Fibroblast of skin of left biceps (primary cell): ENCODE data around the gene PRRG2.
A peak's percentile ranks its signal among the peaks of the same experiment; 100 is the strongest.

Experiments used
- DNase-seq, 2 experiments: peaks; one replicate each; pipeline ENCODE4 v3.0.0-alpha.2; 2013; ENCODE audit warnings: low read depth in 2 of 2

PRRG2 gene

DNA sequence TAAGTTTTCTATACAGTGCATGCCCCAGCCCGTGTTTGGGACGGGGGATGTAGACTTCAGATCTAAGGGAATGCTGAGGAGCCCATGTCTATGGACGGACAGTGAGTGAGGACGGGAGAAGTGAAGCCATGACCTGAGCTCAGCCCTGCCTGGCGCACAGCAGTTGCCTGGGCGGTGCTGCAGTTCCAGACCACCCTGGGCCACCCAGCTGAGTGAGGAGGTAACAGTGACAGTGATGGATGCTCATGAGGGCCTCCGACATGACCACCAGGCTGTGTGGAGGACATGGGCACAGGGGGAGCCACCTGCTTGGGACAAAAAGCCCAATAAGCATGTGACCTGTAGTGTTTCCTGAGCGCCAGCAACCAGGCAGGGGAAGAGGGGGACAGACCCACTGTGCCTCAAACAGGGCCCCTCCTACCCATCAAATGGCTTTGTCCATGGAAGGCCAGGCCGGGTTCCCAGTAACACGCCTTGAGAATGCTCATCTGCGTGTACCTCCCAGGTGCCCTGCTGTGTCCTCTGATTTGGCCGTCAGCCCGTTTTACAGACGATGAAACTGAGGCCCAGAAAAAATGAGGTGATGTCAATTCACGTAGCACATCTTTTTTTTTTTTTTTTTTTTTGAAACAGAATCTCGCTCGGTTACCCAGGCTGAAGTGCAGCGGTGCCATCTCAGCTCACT is 23.3 kb upstream of the PRRG2 start:
- DNase-seq: no peak

DNA sequence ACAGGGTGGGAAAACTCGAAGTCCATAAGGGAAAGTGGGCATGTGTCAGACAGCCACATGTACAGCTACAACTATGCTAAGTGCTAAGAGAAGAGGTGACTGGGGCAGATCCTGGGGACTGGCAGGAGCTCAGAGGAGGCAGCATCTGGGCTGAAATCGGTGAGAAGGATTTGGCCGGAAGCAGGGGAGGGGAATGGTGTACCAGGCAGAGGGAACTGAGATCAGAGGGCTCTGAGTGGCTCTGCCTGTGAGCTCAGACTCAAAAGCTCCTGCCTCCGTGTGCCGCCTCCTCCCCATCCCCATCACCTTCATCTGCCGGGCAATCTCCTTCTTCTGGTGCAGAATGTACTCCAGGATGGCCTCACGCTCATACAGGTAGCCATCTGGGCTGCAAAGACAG is 22.5 kb upstream of the PRRG2 start:
- no peak for DNase-seq

DNA sequence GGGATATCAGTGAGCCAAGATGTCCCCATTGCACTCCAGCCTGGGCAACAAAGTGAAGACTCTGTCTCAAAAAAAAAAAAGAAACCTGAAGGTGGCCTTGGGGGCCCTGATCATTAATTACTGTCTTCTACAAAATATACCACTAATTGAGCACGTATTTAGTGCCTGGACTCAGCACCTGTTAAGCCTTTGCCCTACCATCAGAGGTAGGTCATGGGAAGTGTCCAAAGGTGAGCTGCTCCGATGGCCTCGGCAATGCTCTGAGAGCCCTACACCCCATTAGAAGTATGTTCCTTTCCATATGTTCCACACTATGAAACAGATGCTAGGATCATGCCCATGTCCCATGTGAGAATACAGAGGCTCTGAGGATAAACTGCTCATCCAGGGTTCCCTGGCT is 21.7 kb upstream of the PRRG2 start:
- DNase-seq: no peak

DNA sequence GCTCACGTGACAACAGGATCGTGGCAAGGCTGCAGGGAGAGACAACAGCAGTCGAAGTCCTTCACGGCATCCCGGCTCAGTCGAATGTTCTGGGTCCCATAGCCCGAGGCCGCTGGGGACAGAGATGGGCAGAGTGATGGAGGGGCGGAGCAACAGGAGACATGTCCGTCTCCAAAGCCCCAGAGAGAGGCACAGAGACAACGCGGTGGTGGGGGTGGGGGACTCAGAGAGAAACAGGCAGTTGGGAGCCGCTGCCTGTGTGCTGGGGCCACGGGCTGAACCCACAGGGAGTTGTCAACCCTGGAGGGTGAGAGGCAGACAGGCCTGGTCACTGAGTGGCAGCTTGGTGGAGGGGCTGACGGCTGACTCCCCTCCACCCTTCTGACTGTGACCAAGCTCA is 21.2 kb upstream of the PRRG2 start:
- no peak for DNase-seq

DNA sequence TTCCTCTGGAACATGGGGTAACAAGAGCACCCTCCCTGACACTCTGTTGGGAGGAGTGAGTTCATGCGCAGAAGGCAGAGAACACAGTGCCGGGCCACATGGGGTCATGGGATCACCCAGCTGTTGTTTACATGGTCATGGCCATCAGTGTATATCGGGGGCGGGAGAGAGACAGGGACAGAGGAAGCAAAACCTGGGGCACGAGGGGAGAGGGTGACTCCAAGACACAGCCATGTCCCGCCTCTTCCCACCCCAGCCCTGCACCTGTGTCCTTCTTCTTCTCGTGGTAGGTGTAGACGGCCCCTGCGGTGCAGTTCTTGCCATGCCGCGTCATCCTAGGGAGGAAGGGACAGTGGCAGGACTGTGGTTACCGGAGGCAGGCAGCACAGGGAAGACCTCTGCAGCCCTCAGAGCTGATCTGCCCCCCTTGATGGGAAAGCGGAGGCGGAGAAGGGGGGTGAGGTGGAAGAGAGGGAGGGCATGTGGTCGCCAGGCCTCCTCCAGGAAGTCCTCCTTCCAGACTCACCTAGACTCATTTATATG is 20.7 kb upstream of the PRRG2 start:
- no peak for DNase-seq

DNA sequence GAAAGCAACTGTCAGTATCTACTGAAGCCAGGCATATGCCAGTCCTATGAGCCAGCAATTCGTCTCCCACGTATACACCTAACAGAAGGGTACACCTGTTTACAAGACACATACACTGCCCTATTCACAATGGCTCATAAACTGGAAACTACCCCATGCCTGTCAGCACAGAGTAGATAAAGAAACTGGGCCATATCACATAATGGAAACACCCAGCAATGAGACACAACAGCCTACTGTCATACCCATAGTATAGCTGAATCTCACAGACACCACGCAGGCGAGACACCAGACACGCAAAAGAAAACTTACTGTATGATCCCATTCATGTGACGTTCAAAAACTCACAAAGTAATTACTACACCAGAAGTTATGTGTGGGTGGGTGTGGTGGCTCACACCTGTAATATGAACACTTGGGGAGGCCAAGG is 16.5 kb upstream of the PRRG2 start:
- no peak for DNase-seq

DNA sequence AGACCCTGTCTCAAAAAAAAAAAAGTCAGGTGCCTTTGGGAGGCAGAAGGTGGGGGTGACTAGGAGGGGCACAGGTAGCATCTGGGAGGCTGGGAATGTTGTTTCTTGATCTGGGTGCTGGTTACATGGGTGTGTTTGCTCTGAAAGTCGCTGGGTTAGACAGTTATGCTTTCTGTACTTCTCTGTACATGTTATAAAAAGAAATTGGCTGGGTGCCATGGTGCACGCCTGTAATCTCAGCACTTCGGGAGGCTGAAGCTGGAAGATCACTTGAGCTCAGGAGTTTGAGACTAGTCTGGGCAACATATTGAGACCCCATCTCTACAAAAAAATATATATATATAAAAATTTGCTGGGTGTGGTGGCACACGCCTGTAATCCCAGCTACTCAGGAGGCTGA is 15.9 kb upstream of the PRRG2 start:
- no peak for DNase-seq

DNA sequence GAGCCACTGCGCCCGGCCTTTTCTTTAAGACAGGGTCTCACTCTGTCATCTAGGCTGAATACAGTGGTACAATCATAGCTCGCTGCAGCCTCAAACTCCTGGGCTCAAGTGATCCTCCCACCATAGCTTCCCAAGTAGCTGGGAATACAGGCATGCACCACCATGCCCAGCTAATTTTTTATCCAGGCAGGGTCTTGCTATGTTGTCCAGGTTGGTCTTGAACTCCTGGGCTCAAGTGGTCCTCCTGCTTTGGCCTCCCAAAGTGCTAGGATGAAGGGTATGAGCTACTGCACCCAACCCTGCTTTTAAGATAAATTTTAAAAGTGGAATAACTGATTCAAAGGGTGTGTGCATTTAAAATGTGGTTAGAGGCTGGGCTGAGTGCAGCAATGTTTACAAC is 14.8 kb upstream of the PRRG2 start:
- DNase-seq: no peak

DNA sequence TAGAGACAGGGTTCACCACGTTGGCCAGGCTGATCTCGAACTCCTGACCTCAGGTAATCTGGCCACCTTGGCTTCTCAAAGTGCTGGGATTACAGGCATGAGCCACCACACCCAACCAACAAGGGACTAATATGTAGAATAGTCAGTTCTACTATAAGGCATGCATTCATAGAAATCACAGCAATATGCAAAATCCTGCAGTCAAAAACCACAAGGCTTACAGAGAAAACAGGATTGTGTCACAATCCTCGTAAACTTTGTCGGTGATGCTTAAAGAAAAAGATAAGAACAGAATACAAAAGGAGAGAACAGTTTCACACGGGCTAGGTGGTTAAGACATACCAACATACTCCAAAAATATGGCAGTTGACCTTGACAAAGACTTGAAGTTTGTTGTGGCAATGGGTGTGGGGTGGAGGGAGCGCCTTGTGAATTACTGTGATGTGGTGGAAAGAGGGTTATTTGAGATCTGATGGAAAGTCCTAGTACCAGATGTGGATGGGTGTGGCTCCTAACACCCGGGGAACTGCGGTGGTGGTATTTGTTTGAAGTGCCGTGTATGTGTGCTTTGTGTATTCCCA is 13.2 kb upstream of the PRRG2 start:
- no peak for DNase-seq

DNA sequence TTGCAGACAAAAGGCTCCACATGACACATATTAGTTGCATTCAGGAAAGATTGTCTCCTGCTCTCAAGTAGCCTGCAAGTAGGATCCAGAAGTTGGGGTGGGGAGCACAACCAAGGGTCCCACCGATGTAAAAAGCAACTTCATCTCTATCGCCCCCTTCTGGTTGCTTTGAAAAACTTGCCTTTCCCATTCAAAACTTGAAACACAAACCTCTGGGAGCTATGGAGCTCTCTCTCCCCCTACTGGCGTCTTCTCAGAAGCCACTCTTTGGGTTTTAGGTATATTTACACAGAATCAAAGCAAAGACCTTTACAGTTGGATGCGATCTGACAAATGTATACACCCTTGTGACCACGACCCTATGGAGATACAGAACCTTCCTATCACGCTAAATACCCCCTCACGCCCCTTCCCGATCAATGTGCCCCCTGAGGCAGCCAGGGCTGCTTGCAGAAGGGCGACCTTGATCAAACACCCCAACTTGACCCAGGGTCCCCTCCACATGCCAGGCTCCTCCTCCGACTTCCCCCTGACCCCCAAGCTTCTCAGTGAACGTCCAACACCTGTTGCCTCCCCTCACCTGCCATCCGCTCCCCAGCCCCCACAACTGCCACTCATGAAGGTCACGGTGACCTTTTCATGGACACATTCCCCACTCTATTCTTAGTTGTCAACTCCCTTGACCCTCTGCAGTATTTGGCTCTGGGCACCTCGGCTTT is 10.8 kb upstream of the PRRG2 start:
- DNase-seq: peak; percentile 58 to 65

DNA sequence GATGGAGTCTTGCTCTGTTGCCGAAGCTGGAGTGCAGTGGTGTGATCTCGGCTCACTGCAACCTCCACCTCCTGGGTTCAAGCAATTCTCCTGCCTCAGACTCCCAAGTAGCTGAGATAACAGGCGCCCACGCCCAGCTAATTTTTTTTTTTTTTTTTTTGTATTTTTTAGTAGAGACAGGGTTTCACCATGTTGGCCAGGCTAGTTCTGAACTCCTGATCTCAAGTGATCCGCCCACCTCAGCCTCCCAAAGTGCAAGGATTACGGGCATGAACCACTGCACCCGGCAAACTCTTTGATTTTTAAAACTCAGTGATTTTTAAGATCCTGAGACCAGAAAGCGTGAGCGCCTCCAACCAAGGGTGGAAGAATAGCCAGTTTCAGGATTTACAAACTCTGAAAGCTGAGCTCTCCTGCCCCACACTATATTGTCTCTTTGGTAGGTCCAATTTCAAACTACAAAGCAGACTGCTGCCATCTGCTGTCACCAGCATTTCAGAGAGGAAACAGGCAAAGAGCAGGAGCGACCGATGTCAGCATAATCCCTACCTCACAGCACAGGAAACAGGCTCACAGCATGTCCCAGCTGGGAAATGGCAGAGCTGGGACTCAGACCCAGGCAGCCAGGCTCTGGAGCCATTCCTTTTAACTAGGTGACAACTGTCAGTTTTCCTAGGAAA is 10.0 kb upstream of the PRRG2 start:
- DNase-seq: no peak

DNA sequence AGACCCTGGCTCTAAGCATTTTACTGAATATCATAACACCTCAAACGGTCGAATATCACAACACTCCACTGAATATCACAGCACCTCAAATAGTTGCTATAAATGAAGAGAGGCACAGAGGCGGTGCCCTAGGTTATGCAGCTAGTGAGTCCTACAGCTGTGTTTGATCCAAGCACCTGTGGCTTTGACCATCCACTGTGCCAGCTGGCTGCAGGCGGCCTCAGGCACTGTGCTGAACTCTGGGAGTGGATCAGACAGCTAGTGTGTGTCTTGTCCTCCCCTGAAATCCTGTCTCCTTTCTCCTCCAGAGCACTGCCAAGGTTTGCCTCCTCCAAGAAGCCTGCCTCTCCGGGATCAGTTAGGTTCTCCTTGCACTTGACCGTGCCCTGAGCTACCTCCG is 8.1 kb upstream of the PRRG2 start:
- DNase-seq: no peak

DNA sequence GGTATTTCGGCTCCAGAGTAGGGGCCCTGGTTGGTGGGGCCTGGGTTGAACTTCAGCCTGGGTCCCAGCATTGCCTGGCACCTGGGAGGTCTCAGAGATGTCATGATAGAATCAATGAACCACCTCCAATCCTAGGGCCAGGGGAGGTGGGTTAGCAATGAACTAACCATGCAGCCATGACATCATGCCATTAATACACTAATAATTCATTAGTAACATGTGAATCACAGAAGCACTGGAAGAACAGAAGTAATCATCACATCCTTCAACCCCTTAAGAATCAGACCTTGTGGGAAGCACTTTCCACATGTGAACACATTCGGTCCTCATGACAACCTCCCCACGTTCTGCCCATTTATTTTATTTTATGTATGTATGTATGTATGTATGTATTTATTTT is 7.7 kb upstream of the PRRG2 start:
- DNase-seq: no peak

DNA sequence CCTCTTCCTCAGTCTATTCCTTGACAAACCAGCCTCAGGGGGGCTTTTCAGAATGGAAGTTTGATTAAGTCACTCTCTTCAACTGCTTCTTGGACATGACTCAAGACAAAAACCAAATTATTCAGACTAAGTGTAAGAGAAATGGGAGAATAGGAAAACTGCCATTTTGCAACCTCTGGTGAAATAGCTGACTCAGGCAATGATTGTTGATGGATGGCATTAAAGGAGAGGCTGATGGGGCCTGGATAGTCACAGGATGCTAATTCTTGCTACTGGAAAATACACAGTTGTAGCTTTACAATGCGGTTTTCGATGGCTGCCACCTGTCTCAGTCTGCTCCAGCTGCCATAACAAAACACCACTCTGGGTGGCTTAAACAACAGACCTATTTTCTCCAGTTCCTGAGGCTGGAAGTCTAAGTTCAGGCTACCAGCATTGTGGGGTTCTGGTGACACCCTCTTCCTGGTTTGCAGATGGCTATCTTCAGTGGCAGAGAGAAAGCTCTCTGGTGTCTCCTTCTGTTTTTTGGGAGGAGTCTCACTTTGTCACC is 6.8 kb upstream of the PRRG2 start:
- DNase-seq: no peak

DNA sequence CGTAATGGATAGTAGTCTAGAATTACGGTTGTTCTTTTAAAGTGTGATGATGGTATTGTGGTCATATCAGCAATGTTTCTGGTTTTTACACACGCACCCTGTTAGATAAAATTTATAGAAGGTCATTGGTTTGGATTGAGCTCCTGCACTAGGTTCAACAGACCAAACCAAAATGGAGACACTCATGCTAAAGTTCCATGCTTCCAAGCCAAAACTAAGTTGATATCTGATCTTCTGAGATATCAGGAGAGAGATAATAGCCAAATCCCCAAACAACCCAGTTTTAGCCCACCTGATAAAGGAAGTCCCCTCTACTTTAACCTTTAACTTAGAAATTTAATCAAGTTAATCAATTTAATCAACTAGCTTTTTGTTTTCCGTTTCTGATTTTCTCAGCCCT is 1.9 kb upstream of the PRRG2 start:
- no peak for DNase-seq

DNA sequence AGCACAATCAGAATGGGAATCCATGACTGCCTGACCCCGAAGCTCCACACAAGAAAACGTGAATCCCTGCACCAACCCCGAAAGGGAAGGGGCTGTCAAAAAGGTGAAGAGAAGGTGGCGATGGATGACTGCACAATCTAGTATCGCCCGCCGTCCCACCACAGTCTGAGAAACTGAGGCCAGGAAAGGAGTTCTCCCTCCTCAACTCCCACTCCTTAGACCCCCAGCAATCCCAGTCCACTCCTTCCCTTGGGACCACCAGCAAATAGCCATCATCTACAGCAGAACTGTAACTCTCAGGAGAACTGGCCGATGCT is 1.2 kb upstream of the PRRG2 start:
- no peak for DNase-seq

DNA sequence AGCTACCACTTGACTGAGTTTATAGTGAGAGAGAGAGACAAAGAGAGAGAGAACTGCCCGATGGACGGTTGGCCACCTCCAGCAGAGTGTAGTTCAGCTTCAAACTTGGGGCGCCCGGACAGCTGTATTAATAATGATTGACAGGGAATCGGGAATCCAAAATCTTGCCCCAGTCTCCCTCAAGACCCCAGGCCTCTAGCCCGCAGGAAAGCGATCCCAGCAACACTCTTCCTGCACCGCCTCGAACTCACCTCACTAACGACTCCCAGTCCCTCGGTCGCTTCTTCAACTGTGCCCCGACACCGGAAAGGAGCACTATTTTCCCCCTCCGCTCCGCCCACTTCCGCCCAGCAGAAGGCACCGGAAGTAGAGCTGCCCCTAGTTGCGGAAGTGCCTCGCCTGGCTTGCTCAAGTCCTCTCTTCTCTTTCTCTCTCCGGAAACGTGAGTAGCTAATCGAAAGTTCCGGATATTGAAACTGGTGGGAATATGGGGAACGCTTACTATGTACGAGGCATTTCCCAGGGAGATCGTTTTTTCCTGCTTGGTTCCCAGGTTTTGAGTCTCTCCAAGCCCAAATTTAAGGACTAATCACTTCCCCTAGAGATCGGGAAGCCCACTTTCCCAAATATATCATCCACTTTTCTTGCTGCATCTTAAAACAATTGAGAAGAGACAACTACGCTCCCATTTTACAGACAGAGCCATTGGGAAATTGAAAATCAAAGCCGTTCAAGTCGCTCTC is 681 bp upstream of the PRRG2 start, which contains the start of gene NOSIP:
TSS of gene NOSIP (minus strand) at position 293 of the 743 bp plus-strand sequence. CDS start 19,865 bp downstream, outside the sequence.
- DNase-seq: peak; percentile 86 to 90

DNA sequence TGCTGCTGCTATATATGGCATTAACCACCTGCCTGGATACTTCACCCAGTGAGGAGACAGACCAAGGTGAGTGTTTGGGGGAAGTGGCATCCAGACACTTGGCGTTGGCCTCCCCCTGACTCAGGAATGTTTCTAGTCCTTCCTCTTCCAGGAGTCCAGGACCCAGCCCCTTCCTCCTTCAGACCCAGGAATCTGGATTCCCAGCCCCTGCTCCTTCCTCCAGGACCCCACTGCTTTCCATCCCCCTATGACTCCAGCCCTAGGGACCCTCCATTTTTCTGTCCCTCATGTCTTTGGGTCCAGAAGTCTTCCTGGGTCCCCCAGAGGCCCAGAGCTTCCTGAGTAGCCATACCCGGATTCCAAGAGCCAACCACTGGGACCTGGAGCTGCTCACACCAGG is 2.1 kb downstream of the PRRG2 start:
- no peak for DNase-seq

DNA sequence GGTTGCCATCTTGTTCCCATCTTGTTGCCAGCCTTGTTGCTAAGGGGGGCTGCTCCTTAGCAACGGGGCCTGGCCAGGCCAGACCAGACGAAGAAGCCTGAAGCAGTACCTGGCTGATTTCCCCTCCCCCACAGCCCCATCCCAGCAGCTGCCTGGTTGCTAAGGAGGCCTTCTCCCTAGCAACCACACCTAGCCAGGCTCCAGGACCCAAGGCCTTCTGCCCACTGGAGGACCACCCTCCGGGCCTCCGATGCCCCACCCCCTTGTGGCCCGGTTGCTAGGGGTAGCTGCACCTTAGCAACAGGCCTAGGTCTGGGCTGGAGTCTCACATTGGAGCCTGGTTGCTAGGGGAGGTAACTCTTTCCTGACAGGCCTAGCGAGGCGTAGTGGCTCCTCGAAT is 3.9 kb downstream of the PRRG2 start:
- no peak for DNase-seq

DNA sequence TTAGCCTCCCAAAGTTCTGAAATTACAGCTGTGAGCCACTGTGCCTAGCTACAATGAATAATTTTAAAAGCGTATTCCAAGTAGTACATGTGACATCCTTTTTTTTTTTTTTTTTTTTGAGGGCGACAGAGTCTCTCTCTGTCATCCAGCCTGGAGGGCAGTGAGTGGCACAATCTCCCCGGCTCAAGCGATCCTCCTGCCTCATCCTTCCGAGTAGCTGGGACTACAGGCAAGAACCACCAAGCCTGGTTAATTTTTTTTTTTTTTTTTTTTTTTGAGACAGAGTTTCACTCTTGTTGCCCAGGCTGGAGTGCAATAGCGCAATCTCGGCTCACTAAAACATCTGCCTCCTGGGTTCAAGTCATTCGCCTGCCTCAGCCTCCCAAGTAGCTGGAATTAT is 6.1 kb downstream of the PRRG2 start:
- no peak for DNase-seq

DNA sequence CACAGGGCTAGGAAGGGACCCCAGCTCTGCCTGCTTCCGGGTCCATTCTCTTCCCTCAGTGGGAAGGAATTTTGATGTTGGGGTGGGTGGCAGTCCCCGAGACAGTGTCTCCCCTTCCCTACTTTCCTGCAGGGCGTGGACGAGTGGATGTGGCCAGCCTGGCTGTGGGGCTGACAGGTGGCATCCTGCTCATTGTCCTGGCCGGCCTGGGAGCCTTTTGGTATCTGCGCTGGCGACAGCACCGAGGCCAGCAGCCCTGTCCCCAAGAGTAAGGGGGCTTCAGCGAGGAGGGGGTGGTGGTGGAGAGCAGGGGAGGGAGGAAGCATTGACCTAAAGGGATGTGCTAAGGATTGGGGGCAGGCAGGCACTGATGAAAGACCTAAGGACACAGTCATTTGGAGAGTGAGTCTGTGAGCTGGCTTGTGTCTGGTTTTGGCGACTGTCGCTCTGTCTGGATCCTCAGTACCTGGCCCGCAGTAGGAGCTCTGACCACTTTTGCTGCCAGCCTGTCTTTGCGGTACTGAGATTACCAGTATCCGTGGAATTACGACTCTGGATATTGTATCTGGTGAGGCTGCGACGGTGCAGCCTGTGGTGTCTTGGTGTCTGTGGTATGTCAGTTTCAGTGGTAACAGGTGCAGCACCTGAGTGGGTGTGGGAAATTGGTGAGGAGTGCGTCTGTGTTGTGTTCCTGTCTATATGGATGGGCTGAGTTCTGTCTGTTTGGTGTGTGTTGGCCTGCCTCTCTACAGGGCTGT is 7.4 kb downstream of the PRRG2 start:
- DNase-seq: no peak
